AG04449 (cell line): ENCODE measurements around the gene RSPO1.

Experiments used
- CTCF ChIA-PET: fragments of 350-600 bp; formaldehyde crosslinking; extraction: SDS; loops from one replicate; lab custom pipeline; 2021; ENCODE audit warnings: antibody characterized with exemption; lab: Yijun Ruan, JAX
- POLR2A ChIA-PET: fragments of 400-600, 350-600 bp; formaldehyde crosslinking; extraction: SDS; loops from one replicate; lab custom pipeline; 2020; ENCODE audit warnings: antibody characterized with exemption, inconsistent platforms; lab: Yijun Ruan, JAX
- DNase-seq: peaks from one replicate; pipeline ENCODE4 v3.0.0-alpha.2; 2010; ENCODE audit warnings: low read depth, low spot score
- H3K4me3 ChIP-seq: 2 replicates; pipeline ENCODE4 v1.5.1; 2011; ENCODE audit warnings: low read depth, mild to moderate bottlenecking, control low read depth, low read length
- TF ChIP-seq, protein P1 (sequence below): IDR thresholded peaks from one replicate; pipeline ENCODE4 v1.5.1; 2011; ENCODE audit warnings: mild to moderate bottlenecking, moderate library complexity, low read length, control low read depth, inconsistent platforms; ENCODE audit not compliant: insufficient read depth; ENCODE audit errors: missing control alignments

The RSPO1 gene

GRCh38 chr1:37660664-37661063 lies 26.0 kb upstream of the RSPO1 start:
- DNase-seq = no peak
- ChIA-PET CTCF (interaction anchor here (2.7 kb wide), 1 partner anchor 58 kb away, joined by 14 read pairs; no protein-coding TSS in a partner anchor), POLR2A (no interaction called here)
- TF ChIP-seq, protein P1, sequence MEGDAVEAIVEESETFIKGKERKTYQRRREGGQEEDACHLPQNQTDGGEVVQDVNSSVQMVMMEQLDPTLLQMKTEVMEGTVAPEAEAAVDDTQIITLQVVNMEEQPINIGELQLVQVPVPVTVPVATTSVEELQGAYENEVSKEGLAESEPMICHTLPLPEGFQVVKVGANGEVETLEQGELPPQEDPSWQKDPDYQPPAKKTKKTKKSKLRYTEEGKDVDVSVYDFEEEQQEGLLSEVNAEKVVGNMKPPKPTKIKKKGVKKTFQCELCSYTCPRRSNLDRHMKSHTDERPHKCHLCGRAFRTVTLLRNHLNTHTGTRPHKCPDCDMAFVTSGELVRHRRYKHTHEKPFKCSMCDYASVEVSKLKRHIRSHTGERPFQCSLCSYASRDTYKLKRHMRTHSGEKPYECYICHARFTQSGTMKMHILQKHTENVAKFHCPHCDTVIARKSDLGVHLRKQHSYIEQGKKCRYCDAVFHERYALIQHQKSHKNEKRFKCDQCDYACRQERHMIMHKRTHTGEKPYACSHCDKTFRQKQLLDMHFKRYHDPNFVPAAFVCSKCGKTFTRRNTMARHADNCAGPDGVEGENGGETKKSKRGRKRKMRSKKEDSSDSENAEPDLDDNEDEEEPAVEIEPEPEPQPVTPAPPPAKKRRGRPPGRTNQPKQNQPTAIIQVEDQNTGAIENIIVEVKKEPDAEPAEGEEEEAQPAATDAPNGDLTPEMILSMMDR = no peak
- no peak overlapping the region for H3K4me3 ChIP-seq

DNA sequence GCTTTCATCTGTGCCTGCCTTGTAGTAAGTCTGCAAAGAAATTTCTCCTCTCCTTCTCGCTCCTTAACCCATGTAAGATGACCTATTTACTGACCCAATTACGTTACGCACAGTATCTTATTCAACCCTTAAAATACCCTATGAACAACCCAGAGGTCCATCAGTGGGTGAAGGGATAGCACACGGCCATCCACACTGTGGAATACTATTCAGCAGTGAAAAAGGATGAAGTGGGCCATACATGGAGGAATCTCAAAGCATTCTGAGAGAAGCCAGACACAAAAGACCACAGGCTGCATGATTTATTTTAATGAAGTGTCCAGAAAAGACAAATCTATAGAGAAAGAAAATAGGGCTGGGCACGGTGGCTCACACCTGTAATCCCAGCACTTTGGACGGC lies 23.8 kb upstream of the RSPO1 start:
- DNase-seq = no peak
- ChIA-PET POLR2A (no interaction called here), CTCF (no interaction called here)
- TF ChIP-seq, protein P1 = no peak
- H3K4me3 ChIP-seq = no peak overlapping the region

GRCh38 chr1:37657620-37658412 lies 23.1 kb upstream of the RSPO1 start:
- ChIA-PET POLR2A (no interaction called here), CTCF (no interaction called here)
- TF ChIP-seq, protein P1 = no peak
- H3K4me3 ChIP-seq = no peak overlapping the region
- DNase-seq = no peak

DNA sequence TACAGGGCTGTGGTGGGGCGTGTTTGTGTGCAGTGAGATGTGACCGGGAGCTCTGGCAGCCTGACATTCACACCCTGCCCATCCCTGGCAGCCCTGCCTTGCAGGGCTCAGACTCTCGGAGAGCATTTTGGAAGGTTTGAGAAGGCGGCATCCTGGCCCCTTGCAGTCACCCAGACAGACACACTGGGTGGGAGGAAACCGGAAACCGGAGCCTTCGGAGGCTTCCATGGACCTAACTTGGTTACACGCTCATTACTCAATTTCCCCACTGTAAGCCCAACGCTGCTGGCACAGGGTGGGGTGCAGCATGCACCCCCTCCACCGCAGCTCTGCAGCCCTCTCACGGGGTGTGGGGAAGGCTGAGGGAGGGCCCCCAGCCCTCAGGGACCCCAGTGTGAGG lies 22.2 kb upstream of the RSPO1 start:
- DNase-seq = no peak
- TF ChIP-seq, protein P1 = no peak
- ChIA-PET CTCF (no interaction called here), POLR2A (no interaction called here)
- H3K4me3 ChIP-seq = no peak overlapping the region

DNA sequence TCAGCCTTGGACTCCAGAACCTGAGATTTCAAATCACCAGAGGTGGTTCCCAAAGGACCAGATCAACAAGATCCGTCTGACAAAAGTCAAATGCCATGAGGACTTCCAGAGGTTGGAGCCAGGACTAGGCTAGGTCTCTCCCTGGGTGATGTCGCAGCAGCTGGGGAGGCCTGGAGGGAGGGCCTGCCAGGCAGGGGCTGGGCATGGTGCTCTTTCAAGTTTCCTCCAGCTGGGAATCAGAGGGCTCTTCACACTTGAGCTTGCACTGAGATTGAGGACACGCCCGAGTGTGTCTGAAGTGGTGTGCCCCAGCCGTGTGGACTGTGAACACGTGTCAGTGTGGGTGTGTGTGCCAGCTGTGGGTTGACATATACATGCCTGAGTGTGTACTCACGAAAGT lies 21.3 kb upstream of the RSPO1 start:
- DNase-seq = no peak
- ChIA-PET CTCF (no interaction called here), POLR2A (no interaction called here)
- TF ChIP-seq, protein P1 = no peak
- H3K4me3 ChIP-seq = no peak overlapping the region

GRCh38 chr1:37655274-37655673 lies 20.6 kb upstream of the RSPO1 start:
- TF ChIP-seq, protein P1 = no peak
- CTCF ChIA-PET = interaction anchor here (1.3 kb wide), 1 partner anchor 27 kb away, joined by 4 read pairs; no protein-coding TSS in a partner anchor
- H3K4me3 ChIP-seq = no peak overlapping the region
- no peak for DNase-seq
- POLR2A ChIA-PET = no interaction called here
